T-helper 2 cell treated with Interferon-gamma antibody and Interleukin-4, amounts not matched to agents 100 ng/mL and 5 ng/mL, for 36 hours (primary cell): ENCODE results near the gene NMRK1. TPM values are rescaled to one million over a fixed set of nuclear protein-coding genes. Genes with fewer than 3 reads are reported as not detected.

Source experiments
- intact Hi-C: fragments of 100-400 bp; cut with micrococcal nuclease; formaldehyde crosslinking; loops from one replicate; pipeline ENCODE4 v1.15.1; 2023
- total RNA-seq: library from RNA; stranded (reverse); gene quantifications from 2 replicates; pipeline ENCODE4 v1.2.3, GENCODE V29; 2022

The NMRK1 gene
- total RNA-seq, result 15.7 and 16.3 TPM in 2 replicates

- intact Hi-C loops, result loop anchor here (1.0 to 10.0 kb wide), 13 partner anchors 11 to 1937 kb away; partner anchors contain the start of genes ANXA1, C9orf40, CARNMT1 and GCNT1
Measured at GRCh38 chr9:75087824-75088645, at the start of gene NMRK1, which contains the start of gene OSTF1. NMRK1 (minus strand) TSS chr9:75088155; CDS start chr9:75083115, 5,040 bp downstream. OSTF1 (plus strand) TSS chr9:75088514; CDS start chr9:75088693, 179 bp downstream.

GRCh38 chr9:75134495-75134894 is 46.5 kb upstream of the NMRK1 start:
- intact Hi-C loops, result no loop called here

GRCh38 chr9:75133396-75133795 is 45.4 kb upstream of the NMRK1 start:
- intact Hi-C loops, result no loop called here

GRCh38 chr9:75132244-75132643 is 44.3 kb upstream of the NMRK1 start:
- intact Hi-C loops, result no loop called here

DNA sequence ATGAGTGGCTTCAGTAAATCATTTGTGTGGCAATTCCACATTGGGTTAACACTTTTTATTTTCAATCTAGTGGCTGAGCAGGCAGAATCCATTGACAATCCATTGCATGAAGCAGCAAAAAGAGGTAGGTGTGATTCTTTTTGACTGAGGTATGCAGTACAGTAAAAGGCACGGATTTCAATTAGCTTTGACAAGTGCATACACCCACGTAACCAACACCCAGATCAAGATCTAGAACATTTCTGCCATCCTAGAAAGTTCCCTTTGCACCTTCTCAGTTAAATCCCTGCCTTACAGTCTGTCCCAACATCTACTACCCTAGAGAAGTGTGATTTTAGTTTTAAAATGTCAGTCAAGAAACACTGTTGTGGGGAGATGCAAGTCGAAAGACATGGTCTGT is 43.7 kb upstream of the NMRK1 start:
- intact Hi-C loops, result no loop called here

GRCh38 chr9:75130621-75131230 is 42.8 kb upstream of the NMRK1 start:
- intact Hi-C loops, result no loop called here

- intact Hi-C loops, result no loop called here
Measured at GRCh38 chr9:75130172-75130571, 42.2 kb upstream of the NMRK1 start.

DNA sequence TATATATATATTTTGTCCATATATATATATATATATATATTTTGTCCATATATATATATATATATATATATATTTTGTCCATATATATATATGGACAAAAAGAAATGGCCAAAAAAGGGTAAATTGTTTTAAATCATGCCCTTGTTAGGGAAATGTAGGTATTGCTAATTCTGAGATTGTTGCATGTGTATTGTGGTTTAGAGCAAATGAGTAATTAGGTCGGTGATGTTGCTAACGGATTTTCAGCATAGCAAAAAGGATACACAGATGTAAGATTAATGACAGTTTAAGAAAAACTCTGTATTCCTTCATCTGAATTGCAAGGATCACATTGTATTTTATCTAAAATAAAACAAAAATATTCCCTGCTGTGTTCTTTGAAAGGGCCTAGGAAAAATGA is 40.6 kb upstream of the NMRK1 start:
- intact Hi-C loops, result loop anchor here (2.0 kb wide), 2 partner anchors 14 to 40 kb away; partner anchors contain the start of genes NMRK1 and OSTF1

GRCh38 chr9:75123696-75124095 is 35.7 kb upstream of the NMRK1 start:
- intact Hi-C loops, result no loop called here

- intact Hi-C loops, result no loop called here
Measured at GRCh38 chr9:75121914-75122558, 34.1 kb upstream of the NMRK1 start.

- intact Hi-C loops, result no loop called here
Measured at GRCh38 chr9:75120686-75121085, 32.7 kb upstream of the NMRK1 start.

- intact Hi-C loops, result no loop called here
Measured at GRCh38 chr9:75117564-75117963, 29.6 kb upstream of the NMRK1 start.

- intact Hi-C loops, result no loop called here
Measured at GRCh38 chr9:75116306-75116705, 28.4 kb upstream of the NMRK1 start.

DNA sequence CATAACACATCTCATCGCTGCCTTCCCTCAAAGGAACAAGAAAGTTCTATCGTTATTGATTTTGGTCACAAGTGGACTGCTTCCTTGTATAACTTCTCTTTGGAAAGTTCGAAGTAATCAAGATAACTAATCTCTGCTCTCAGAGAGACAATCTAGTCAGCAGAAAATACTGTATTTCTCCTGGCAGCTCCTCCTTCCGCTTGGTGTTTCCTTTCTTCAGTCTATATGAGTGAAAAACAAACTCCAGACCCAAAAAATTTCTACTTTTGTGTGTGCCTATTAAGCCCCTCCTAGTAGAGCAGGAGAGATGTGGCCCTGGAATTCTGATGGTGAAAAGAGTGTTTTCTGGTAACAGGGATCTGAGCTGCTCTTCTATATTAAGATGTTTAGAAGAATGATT is 24.8 kb upstream of the NMRK1 start:
- intact Hi-C loops, result no loop called here

- intact Hi-C loops, result no loop called here
Measured at GRCh38 chr9:75111019-75111622, 23.2 kb upstream of the NMRK1 start.

DNA sequence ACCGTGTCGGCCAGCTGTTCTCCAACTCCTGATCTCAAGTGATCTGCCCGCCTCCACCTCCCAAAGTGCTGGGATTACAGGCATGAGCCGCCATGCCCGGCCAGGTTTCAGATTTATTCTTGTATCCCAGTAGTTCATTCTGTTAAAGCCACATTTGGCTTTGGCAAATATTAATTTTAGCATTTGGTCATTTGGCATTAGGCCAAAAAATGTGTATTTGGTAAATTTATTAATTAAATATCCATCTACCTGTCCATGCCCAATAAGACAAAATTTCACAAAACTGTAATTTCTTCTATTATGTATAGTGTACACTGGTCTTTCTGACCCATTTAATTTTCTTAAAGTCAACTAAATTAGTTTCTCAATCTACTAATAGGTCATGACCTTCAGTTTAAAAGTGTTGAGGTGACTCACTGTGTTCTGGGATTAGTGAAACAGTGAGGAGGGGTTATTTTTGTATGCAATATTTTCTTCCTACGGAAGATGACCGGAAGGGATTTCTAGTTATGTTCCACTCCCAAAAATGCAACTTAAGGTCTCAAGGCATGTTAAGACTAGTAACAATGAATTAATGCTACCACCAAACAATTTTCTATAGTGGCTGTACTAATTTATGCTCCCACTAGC is 21.4 kb upstream of the NMRK1 start:
- intact Hi-C loops, result no loop called here

- intact Hi-C loops, result no loop called here
Measured at GRCh38 chr9:75108571-75108970, 20.6 kb upstream of the NMRK1 start.

- intact Hi-C loops, result no loop called here
Measured at GRCh38 chr9:75106857-75107256, 18.9 kb upstream of the NMRK1 start.

DNA sequence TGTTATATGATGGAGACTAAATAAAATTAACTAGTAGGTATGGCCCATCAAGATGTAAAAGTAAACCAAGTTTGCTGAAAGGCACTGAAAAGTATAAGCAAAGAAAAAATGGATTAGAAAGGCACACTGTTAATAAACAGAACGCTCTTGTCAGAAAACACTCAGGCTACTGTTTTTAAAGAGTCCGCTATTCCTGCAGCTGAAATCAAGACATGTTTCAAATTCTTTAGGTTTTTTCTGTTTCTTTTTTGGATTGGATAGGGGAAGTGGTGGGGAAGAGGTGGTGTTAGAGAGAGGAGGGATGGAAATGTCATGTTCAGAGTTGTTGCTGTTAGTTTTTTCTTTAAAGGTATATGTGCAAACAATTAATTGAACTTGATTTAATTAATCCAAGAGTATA is 17.9 kb upstream of the NMRK1 start:
- intact Hi-C loops, result no loop called here

DNA sequence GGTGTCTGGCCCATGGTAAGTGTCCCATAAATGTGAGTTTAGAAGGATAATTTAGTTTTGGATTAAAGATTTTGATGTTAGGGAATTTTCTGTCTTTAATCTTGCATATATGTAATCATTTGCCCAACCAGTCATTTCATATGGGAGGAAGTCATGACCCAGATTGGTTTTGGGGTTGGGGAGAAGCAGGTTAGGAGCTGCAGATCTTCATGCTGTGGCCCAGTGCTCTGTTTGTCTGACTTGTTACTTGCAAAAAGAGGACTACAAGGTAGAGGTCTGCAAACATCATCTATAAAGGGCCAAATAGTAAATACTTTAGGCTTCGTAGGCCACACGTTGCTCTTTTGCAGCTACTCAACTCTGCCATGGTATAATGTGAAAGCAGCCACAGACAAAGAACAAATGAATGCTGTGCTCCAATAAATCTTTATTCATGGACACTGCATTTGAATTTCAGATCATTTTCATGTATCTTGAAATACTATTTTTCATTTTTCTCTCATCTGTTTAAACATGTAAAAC is 17.1 kb upstream of the NMRK1 start:
- intact Hi-C loops, result no loop called here

DNA sequence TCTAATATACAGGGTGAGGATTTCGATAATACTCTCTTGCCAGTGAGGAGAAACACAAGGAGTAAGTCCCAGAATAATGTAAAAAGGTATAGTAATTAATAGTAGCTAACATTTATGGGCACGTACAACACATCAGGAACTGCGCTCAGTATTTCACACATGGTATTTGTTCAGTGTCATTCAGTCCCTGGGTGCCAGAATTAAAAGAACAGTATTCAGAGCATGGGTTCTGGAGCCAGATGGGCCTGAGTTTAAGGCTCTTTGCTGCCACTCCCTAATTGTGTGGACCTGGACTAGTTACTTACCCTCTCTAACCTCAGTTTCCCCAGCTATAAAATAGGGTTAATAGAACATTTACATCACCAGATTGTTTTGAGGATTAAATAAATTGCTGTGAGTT is 16.7 kb upstream of the NMRK1 start:
- intact Hi-C loops, result no loop called here
